ENCODE measurements around the gene AP3D1. TPM values are rescaled to one million over a fixed set of nuclear protein-coding genes. Genes with fewer than 3 reads are reported as not detected.
A peak's percentile ranks its signal among the peaks of the same experiment; 100 is the strongest.

The AP3D1 gene
- total and polyA plus RNA-seq, 7 donors = 51.5 to 120 (median 81.3) TPM

DNA sequence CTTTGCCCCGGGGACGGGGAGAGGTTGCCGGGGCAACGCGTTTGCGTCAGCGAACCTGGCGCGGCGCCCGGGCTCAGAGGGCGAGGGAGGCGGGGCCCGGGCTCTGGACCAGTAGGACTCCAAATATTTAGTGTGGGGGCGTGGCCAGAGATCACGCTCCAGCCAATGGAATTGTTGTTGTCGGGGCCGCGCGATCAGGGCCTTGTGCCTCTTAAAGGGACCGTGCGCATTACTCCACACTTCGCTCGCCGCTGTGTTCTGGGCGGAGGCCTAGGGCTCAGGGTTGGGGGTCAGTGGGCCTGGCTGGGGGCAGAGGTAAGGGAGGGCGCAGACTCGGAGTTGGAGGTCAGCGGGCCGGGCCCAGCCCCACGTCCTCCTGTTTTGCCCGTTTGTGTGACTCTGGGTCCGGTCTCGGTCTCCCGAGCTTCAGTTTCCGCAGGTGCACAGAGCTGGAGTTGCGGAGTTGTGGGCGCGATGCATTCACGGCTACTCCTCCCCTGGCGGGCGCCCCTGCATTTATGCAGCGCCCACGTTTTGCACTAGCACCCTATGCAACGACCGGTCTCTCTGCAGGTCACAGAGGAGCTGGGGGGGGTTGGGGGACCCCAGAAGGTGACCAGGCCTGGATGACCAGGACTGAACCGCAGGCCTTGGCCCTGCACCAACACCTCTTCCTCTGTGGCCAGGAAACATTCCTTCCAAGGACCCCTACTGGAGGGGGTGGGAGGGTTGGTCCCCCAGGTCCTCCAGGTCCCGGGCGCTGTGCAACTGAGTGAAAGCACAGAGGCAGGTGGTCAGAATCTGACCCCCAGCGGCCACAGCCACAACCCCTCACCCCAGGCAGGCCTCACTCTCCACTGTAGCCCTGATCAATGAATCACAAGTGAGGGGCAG is 89.6 kb downstream of the AP3D1 start:
- DNase-seq (peak; percentile 99), ATAC-seq (peak; percentile 64 to 75 (median 70))
- TF ChIP-seq, protein P1, sequence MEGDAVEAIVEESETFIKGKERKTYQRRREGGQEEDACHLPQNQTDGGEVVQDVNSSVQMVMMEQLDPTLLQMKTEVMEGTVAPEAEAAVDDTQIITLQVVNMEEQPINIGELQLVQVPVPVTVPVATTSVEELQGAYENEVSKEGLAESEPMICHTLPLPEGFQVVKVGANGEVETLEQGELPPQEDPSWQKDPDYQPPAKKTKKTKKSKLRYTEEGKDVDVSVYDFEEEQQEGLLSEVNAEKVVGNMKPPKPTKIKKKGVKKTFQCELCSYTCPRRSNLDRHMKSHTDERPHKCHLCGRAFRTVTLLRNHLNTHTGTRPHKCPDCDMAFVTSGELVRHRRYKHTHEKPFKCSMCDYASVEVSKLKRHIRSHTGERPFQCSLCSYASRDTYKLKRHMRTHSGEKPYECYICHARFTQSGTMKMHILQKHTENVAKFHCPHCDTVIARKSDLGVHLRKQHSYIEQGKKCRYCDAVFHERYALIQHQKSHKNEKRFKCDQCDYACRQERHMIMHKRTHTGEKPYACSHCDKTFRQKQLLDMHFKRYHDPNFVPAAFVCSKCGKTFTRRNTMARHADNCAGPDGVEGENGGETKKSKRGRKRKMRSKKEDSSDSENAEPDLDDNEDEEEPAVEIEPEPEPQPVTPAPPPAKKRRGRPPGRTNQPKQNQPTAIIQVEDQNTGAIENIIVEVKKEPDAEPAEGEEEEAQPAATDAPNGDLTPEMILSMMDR (IDR thresholded peaks at IDR 0.05) = no peak
- no peaks in the 10 kb centered on the region for H3K27me3 ChIP-seq (ENCODE audit: insufficient read depth in 3 of 3, low read length in 2 of 3)
- peaks cover 55% of the 10 kb centered on the region for H3K4me1 ChIP-seq
- no peaks in the 10 kb centered on the region for H3K36me3 ChIP-seq (ENCODE audit: insufficient read depth in 1 of 2, low read depth in 1 of 2)
- 1 to 3% (median 2%) methylated on average over 45 to 50 of the region's 50 CpGs for WGBS, 3 donors
- intact Hi-C loops (cut with DNase I) = no loop called here
- peak overlapping the region; percentile 97 for H3K27ac ChIP-seq
- H3K9me3 ChIP-seq = no peaks in the 10 kb centered on the region
- peak overlapping the region; percentile 79 for H3K4me3 ChIP-seq

DNA sequence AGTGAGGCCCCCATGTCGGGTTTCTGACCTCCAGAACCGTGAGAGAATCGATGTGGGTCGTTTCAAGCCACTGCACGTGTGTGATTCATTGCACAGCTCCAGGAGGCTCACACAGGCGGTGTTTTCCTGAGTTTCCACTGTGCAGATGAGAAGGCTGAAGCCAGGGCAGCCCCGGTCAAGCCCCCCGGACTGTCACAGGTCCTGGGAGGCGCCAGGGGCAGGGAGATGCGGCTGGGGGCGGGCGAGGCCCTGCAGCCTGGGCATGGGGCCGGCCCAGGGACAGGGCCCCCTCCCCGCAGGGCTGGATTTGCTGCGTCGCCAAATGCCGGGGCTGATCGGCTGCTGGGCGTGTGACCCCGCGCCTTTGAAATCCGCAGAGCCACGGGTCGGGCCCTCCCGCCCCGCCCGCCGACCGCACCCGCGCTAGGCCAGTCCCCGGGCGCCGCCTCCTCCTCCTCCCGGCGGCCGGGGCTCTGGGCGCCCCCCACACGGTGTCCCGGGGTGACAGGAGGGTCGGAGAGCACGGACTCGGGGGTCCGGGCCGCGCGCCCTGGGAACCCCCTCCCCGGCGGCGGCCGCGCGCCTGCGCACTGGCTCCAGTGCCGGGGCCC is 90.4 kb downstream of the AP3D1 start:
- TF ChIP-seq, protein P1 (IDR thresholded peaks at IDR 0.05) = no peak
- no peaks in the 10 kb centered on the region for H3K27me3 ChIP-seq (ENCODE audit: insufficient read depth in 3 of 3, low read length in 2 of 3)
- H3K36me3 ChIP-seq (ENCODE audit: insufficient read depth in 1 of 2, low read depth in 1 of 2) = no peaks in the 10 kb centered on the region
- intact Hi-C loops (cut with DNase I) = no loop called here
- peak overlapping the region; percentile 79 for H3K4me3 ChIP-seq
- 0 to 1% (median 1%) methylated on average over 19 to 55 of the region's 55 CpGs for WGBS, 3 donors
- no peaks in the 10 kb centered on the region for H3K9me3 ChIP-seq
- ATAC-seq = peak; percentile 29 to 33 (median 31)
- peak overlapping the region; percentile 97 for H3K27ac ChIP-seq
- peak; percentile 83 to 91 for DNase-seq
- peaks cover 55% of the 10 kb centered on the region for H3K4me1 ChIP-seq

DNA sequence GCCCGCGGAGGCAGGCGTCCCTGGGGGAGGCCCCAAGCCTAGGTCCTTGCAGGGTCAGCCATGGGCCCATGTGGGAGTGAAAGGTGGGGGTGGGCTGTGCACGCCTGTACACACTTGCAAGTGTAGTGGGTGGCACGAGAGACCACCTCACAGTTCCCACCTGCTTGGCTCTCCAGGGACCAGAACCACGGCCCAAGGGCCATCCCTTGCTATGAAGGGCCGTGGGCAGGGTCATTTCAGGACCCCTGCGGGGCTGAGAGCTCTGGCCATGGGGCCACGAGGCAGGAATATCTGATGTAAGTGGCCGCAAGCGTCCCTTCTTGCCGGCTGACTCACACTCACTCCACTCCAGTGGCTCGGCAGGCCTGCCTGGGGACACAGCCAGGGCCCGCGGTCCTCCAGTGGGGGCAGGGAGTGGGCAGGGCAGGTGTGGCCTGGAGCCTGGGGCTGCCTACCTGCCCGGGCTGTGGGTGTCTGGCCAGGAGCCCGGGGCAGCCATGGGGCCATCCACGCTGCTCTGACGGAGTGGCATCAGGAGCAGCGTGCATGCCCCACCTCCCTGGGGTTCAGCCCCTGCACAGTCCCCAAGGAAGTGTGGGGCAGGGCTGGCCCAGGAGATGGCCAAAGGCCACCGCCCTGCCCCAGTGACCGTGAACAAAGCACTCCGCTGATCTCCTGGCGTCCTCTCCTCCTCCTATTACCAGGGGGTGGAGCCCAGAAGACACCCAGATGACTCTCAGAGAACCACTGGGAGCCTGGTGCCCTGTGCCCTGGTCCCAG is 91.8 kb downstream of the AP3D1 start:
- peaks cover 63% of the 10 kb centered on the region for H3K4me1 ChIP-seq
- DNase-seq = peak; percentile 85 to 94
- H3K4me3 ChIP-seq = peak overlapping the region; percentile 79
- no peaks in the 10 kb centered on the region for H3K36me3 ChIP-seq (ENCODE audit: insufficient read depth in 1 of 2, low read depth in 1 of 2)
- 18 to 31% (median 22%) methylated on average over 21 to 24 of the region's 24 CpGs for WGBS, 3 donors
- no peaks in the 10 kb centered on the region for H3K9me3 ChIP-seq
- TF ChIP-seq, protein P1 (IDR thresholded peaks at IDR 0.05) = no peak
- intact Hi-C loops (cut with DNase I) = no loop called here
- ATAC-seq = peak; percentile 71 to 80 (median 71)
- H3K27ac ChIP-seq = peak overlapping the region; percentile 97
- H3K27me3 ChIP-seq (ENCODE audit: insufficient read depth in 3 of 3, low read length in 2 of 3) = no peaks in the 10 kb centered on the region

DNA sequence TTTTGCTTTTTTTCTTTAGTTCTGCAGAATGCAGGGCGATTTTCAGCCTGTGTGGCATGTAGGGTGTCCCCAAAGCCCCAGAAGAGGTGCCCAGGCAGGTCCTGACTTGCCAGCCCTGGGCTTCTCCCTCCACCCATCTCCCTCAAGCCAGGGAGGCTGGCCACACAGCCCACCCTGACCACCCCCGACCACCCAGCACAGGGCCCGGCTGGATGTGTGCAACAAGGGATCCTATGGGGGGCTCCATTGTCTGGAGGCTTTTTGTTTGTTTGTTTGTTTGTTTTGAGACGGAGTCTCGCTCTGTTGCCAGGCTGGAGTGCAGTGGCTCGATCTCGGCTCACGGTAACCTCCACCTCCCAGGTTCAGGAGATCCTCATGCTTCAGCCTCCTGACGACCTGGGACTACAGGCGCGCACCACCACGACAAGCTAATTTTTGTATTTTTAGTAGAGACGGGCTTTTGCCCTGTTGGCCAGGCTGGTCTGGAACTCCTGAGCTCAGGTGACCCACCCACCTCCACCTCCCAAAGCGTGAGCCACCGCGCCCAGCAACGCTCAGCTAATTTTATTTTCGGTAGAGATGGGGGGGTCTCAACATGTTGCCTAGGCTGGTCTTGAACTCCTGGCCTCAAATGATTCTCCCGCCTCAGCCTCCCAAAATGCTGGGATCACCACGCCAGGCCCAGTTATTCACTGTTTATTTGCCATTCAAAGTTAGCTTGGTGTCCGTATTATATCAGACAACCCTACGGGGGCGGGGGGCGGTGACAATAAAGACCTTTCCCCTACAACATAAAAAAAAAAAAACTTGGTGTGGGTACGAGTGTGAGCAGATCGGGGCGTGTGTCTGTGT is 92.6 kb downstream of the AP3D1 start:
- TF ChIP-seq, protein P1 (IDR thresholded peaks at IDR 0.05) = no peak
- intact Hi-C loops (cut with DNase I) = no loop called here

More for the DNA sequence above, 92.6 kb downstream of the AP3D1 start:
- no peaks in the 10 kb centered on the region for H3K36me3 ChIP-seq (ENCODE audit: insufficient read depth in 1 of 2, low read depth in 1 of 2)
- ATAC-seq (no peak), DNase-seq (peak in 1 of 2 donors; percentile 47)
- WGBS, 3 donors = 85 to 88% (median 88%) methylated on average over 27 of the region's 27 CpGs
- peak overlapping the region; percentile 79 for H3K4me3 ChIP-seq
- no peaks in the 10 kb centered on the region for H3K27me3 ChIP-seq (ENCODE audit: insufficient read depth in 3 of 3, low read length in 2 of 3)
- no peaks in the 10 kb centered on the region for H3K9me3 ChIP-seq
- H3K27ac ChIP-seq = peak overlapping the region; percentile 97
- H3K4me1 ChIP-seq = peaks cover 57% of the 10 kb centered on the region
